ENCODE results near the gene M1AP. TPM values are rescaled to one million over a fixed set of nuclear protein-coding genes. Genes with fewer than 3 reads are reported as not detected.
A peak's percentile ranks its signal among the peaks of the same experiment; 100 is the strongest.

The M1AP gene
- polyA plus RNA-seq, 2 of the 4 experiments (the other 2 are of a cell fraction) = not detected

DNA sequence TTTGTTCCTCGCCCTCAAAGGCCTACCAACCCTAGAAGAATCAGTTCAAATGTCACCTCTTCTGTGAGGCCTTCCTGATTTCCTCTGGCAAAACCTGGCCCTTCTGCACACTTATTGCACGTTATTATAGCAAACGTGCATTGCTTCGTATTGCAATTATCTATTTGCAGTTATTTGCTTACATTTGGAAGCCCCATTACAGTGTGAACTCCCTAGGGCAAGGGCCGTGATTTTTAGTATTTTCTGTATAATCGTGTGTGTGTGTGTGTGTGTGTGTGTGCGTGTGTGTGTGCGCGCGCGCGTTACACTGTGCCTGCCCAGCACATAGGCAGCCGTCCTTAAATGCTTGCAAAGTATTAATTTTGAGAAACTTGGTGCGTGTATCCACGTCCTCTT is 5.5 kb upstream of the M1AP start:
- H3K27ac ChIP-seq = peak overlapping the region in 1 of 2 experiments; percentile 51; a peak in 4 of 6 replicates
- POLR2A ChIA-PET = interaction anchor here (0.5 to 0.8 kb wide), 3 partner anchors 11 to 845 kb away, joined by 3 to 9 read pairs (median 4); no protein-coding TSS in a partner anchor
- H3K9me3 ChIP-seq = no peaks in the 10 kb centered on the region
- ATAC-seq = peak; percentile 44 to 60
- CTCF ChIA-PET = interaction anchor here (0.7 to 1.3 kb wide), 2 partner anchors 10 to 11 kb away, joined by 3 to 4 read pairs; no protein-coding TSS in a partner anchor
- no peak for FAIRE-seq
- WGBS (ENCODE audit: missing lambda C conversion rate) = 10% methylated on average over 15 of the region's 15 CpGs
- peak overlapping the region; percentile 98 for H3K4me2 ChIP-seq
- H3K4me3 ChIP-seq = peak overlapping the region; percentile 88
- no peak for DNase-seq (ENCODE audit: low read depth in 1 of 2, low spot score in 1 of 2)
- TF ChIP-seq BHLHE40 (IDR thresholded peaks at IDR 0.05; ENCODE audit: low read depth, low read length) (no peak), NPAS2 (CRISPR knock-in tag; IDR thresholded peaks at IDR 0.05; ENCODE audit: borderline replicate concordance) (0 out of 2 replicates have a peak, but pooled peaks have one; percentile 36), ZFP36 (IDR thresholded peaks at IDR 0.05; ENCODE audit: borderline replicate concordance, partially characterized antibody) (peak; percentile 86)
- H3K4me1 ChIP-seq = peaks cover 4% of the 10 kb centered on the region; the same call in 2 of the 3 replicates

- Histone ChIP-seq H3K4me2 (no peak overlapping the region), H3K4me3 (no peak overlapping the region), H3K9me3 (no peaks in the 10 kb centered on the region), H3K27ac (no peak overlapping the region), H3K4me1 (no peaks in the 10 kb centered on the region)
- FAIRE-seq (peak; percentile 28), ATAC-seq (no peak), DNase-seq (ENCODE audit: low read depth in 1 of 2, low spot score in 1 of 2) (no peak)
- ChIA-PET POLR2A (no interaction called here), CTCF (interaction anchor here (0.6 to 1.6 kb wide), 4 partner anchors 25 to 192 kb away, joined by 3 to 6 read pairs (median 4); no protein-coding TSS in a partner anchor)
- TF ChIP-seq PHF8 (IDR thresholded peaks at IDR 0.05; ENCODE audit: borderline replicate concordance, low read depth) (no peak), HOXB5 (CRISPR knock-in tag; IDR thresholded peaks at IDR 0.05) (no peak), KDM5A (IDR thresholded peaks at IDR 0.05) (no peak), CEBPB (IDR thresholded peaks at IDR 0.05) (no peak), FOSL2 (IDR thresholded peaks at IDR 0.05) (no peak), FOSL2 (CRISPR knock-in tag; IDR thresholded peaks at IDR 0.05) (no peak), SMC3 (IDR thresholded peaks at IDR 0.05) (no peak), CHD4 (IDR thresholded peaks at IDR 0.05; ENCODE audit: borderline replicate concordance) (no peak), TP53 (CRISPR knock-in tag; IDR thresholded peaks at IDR 0.05) (no peak)
- TF ChIP-seq, protein P1, sequence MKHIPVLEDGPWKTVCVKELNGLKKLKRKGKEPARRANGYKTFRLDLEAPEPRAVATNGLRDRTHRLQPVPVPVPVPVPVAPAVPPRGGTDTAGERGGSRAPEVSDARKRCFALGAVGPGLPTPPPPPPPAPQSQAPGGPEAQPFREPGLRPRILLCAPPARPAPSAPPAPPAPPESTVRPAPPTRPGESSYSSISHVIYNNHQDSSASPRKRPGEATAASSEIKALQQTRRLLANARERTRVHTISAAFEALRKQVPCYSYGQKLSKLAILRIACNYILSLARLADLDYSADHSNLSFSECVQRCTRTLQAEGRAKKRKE (CRISPR knock-in tag; IDR thresholded peaks at IDR 0.05; ENCODE audit: low read depth) = no peak
- TF ChIP-seq, protein P2, sequence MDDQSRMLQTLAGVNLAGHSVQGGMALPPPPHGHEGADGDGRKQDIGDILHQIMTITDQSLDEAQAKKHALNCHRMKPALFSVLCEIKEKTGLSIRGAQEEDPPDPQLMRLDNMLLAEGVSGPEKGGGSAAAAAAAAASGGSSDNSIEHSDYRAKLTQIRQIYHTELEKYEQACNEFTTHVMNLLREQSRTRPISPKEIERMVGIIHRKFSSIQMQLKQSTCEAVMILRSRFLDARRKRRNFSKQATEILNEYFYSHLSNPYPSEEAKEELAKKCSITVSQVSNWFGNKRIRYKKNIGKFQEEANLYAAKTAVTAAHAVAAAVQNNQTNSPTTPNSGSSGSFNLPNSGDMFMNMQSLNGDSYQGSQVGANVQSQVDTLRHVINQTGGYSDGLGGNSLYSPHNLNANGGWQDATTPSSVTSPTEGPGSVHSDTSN (IDR thresholded peaks at IDR 0.05) = no peak
- WGBS (ENCODE audit: missing lambda C conversion rate) = 91% methylated on average over 13 of the region's 13 CpGs
These were observed 1.2 kb downstream of the M1AP start for GRCh38 chr2:74646834-74647482.

GRCh38 chr2:74646201-74646600 is 1.9 kb downstream of the M1AP start:
- ATAC-seq (peak; percentile 44 to 48; a peak in 3 of 6 replicates), DNase-seq (ENCODE audit: low read depth in 1 of 2, low spot score in 1 of 2) (no peak), FAIRE-seq (no peak)
- no peaks in the 10 kb centered on the region for H3K9me3 ChIP-seq
- no peak overlapping the region for H3K4me2 ChIP-seq
- no peak overlapping the region for H3K27ac ChIP-seq
- no peaks in the 10 kb centered on the region for H3K4me1 ChIP-seq
- POLR2A ChIA-PET = no interaction called here
- WGBS (ENCODE audit: missing lambda C conversion rate) = 52% methylated on average over 2 of the region's 2 CpGs
- CTCF ChIA-PET = interaction anchor here (0.6 to 1.6 kb wide), 4 partner anchors 26 to 193 kb away, joined by 3 to 6 read pairs (median 4); no protein-coding TSS in a partner anchor
- no peak for TF ChIP-seq CHD2 (IDR thresholded peaks at IDR 0.05; ENCODE audit: low read length, partially characterized antibody)
- no peak overlapping the region for H3K4me3 ChIP-seq

GRCh38 chr2:74645344-74645743 is 2.8 kb downstream of the M1AP start:
- POLR2A ChIA-PET = no interaction called here
- no peak overlapping the region for H3K4me3 ChIP-seq
- no peak for DNase-seq (ENCODE audit: low read depth in 1 of 2, low spot score in 1 of 2)
- H3K9me3 ChIP-seq = no peaks in the 10 kb centered on the region
- no peak; a peak in 1 of 6 replicates for ATAC-seq
- WGBS (ENCODE audit: missing lambda C conversion rate) = 69% methylated on average over 4 of the region's 4 CpGs
- no peaks in the 10 kb centered on the region for H3K4me1 ChIP-seq
- CTCF ChIA-PET = interaction anchor here (0.6 to 1.6 kb wide), 2 partner anchors 27 to 66 kb away, joined by 5 to 6 read pairs; no protein-coding TSS in a partner anchor
- H3K27ac ChIP-seq = no peak overlapping the region
- no peak overlapping the region for H3K4me2 ChIP-seq
- no peak for FAIRE-seq
- TF ChIP-seq HOXA7 (CRISPR knock-in tag; IDR thresholded peaks at IDR 0.05) (no peak), RNF2 (IDR thresholded peaks at IDR 0.05; ENCODE audit: borderline replicate concordance, low read depth) (no peak), CBX8 (IDR thresholded peaks at IDR 0.05) (no peak), JUNB (IDR thresholded peaks at IDR 0.05) (no peak), RFX5 (IDR thresholded peaks at IDR 0.05) (no peak), RARB (CRISPR knock-in tag; IDR thresholded peaks at IDR 0.05) (no peak), ELK1 (IDR thresholded peaks at IDR 0.05; ENCODE audit: low read depth, low read length) (no peak), HOXB13 (CRISPR knock-in tag; IDR thresholded peaks at IDR 0.05; ENCODE audit: low read depth) (no peak), POLR2A (IDR thresholded peaks at IDR 0.05; ENCODE audit: low read length) (no peak)
- TF ChIP-seq, protein P2 (IDR thresholded peaks at IDR 0.05) = no peak
- TF ChIP-seq, protein P3, sequence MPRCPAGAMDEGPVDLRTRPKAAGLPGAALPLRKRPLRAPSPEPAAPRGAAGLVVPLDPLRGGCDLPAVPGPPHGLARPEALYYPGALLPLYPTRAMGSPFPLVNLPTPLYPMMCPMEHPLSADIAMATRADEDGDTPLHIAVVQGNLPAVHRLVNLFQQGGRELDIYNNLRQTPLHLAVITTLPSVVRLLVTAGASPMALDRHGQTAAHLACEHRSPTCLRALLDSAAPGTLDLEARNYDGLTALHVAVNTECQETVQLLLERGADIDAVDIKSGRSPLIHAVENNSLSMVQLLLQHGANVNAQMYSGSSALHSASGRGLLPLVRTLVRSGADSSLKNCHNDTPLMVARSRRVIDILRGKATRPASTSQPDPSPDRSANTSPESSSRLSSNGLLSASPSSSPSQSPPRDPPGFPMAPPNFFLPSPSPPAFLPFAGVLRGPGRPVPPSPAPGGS (IDR thresholded peaks at IDR 0.05) = no peak
